Suppressor macrophage treated with lipopolysaccharide for 4 hours (primary cell): Measurements from ENCODE around the gene STUM.

Experiments
- DNase-seq: peaks from one replicate; pipeline ENCODE4 v3.0.0-alpha.2; 2020

Gene STUM

DNA sequence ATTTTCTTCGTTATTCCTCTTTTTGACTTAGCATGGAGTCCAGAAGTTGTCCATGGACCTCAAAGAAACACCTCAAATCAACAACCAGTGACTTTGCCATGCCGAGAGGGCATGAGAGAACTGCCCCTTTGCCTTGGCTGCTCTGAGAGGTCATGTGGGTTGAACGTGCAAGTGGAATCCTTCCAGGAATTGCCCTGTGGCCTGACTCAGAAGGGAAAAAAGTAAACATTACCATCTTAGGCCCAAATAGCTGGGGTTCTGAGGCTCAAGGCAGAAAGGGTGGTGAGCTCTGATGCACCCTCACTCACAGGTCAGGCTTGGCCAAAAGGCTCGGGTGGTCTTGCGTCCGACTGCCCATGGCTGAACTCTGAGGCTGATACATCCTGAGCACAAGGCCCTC lies 15.1 kb downstream of the STUM start:
- no peak for DNase-seq

DNA sequence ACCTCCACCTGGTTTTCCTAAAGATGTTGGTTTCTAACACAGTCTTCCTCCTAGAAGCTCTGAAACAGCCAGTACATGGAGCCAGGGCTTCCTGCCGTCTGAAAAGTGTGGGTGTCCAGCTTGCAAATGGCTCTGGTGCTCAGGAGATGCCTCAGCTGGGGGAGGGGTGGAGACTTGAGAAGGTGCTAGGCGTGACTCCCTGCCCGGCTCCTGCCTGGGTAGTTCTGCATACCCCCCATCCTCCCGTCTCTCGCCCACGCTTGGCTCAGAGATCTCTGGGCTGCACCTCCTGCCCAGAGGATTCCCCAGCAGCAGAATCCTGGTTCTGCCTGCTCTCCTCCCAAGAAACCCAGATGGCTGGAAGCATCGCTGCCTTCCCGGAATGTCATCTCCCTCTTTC lies 16.9 kb downstream of the STUM start:
- no peak for DNase-seq

DNA sequence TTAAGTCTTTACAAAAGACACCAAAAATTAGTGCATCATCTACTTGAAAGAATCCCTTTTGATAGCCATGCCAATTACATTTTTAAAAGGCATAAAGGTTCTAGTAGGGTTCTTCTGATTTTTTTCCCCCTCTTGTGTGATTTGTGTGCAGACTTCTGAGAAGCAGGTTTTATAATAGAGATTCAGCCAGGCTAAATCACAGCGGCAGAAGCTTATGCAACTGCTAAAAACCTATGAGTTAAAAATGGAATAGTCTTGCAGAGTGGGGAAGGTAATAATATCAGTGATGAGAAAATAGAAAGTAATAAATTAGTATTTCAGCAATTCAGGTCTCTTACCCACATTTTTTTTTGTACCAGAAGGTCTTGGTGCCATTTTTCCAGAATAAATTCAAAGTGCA lies 17.7 kb downstream of the STUM start:
- no peak for DNase-seq

DNA sequence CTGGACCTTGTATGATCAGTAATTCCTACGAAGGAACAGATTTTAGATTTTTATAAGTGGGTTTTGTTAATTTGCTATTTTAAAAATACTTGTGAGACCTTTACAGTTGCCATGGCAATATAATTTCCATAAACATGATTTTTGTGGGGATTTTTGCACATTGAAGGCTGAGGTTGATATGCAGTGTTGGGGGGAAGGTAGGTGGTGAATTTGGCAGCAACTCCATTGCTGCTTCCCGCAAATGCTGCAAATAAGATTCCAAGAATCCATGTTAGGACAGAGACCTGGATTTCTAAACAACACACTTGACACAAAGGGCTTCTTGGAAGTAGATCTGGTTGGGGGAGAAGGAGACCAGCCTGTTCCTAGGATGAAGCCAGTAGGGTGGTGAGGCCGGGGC lies 18.2 kb downstream of the STUM start:
- no peak for DNase-seq

DNA sequence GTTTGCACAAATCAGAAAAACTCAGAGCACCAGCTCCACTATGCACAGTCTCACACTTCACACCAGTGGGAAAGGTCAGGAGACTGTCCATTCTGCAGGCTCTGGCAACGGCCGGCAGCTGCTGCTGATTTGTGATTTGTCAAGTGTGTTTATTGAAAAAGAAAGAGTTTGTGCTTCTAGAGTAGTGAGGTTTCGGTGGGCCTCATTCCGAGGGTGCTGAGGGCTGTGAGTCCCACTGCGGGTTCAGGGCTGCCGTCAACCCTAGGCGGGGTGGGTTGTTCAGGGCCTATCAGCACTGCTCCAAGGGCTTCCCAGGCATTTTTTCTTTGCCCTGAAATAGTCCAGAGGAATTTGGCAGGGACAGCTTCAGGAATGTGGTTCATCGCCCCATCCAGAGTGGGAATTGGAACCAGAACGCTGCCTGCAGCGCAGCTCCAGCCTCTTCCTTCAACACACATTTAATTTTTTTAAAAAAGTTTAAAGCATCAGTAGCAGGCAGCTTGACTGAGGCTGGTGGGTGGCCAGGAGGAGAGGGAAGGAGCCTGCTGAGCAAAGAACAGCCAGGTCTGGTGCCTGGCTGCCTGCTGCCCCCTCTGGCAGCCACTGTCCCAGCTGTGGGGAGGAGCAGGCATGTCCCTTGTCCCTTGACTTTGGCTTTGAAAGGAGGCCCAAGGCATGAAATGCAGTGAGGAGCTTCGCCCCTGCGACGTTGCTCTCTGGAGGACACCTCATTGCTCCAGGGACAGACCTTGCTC lies 19.7 kb downstream of the STUM start:
- DNase-seq, result no peak

DNA sequence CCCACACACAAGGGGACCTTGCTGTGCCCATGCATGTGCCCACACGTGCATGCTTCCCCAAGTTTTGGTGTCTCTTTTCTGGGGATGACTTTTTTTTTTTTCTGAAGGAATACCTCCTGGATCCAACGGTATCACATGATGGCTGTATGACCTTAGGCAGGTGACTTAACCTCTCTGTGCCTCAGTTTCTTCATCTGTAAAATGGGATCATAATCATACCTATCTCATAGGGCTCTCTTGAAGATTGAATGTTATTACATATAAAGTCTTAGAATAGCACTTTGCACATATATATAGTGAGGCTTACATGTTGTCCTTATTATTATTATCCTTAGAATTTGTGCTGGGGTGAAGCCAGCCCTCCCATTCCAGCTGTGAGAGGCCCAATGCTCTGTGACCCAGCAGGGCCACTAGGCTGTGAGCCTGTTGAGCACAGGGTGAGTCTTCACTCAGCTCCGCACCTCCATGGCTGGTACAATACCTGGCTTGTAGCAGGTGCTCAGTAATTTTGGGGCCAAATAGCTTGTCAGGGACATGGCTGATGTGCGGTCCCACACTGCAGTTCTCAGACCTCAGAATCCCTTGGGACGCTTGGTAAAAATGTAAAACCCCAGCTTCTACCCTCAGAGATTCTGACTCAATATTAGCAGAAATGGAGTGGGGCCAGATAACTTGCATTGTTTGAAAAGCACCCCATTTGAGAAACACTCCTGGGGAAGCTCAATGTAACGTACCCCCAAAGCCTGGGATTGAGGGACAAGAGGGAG lies 20.6 kb downstream of the STUM start:
- no peak for DNase-seq

DNA sequence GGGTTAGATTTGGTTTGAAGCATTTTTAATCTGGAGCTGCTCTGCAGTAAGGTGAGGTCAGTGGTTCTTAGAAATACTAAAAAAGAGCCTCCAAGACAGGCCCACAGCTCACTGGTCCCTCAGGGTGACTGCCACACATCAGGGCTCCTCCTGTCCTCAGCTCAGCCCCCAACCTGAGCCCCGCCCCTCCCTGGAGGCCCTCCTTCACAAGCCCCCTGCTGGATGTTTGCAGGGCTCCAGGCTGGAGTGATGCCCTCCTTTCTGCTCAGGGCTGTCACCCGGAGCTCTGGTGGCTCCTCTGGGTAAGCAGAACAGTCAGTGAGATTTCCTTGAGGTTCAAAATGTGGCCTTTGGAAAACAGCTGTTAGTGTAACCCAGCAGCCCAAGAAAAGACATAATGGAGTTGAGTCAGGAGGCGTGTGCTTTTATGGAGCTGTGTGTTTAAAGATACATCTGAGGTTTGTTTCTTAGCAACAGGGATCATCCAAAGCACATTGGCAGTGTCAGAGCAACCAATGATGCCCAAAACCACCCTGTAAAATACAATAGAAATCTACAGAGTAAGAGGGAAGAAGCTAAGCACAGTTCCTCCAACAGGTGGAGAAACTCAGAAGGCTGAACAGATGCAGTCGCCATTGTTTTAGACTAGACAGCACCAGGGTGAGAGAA lies 21.4 kb downstream of the STUM start:
- no peak for DNase-seq

DNA sequence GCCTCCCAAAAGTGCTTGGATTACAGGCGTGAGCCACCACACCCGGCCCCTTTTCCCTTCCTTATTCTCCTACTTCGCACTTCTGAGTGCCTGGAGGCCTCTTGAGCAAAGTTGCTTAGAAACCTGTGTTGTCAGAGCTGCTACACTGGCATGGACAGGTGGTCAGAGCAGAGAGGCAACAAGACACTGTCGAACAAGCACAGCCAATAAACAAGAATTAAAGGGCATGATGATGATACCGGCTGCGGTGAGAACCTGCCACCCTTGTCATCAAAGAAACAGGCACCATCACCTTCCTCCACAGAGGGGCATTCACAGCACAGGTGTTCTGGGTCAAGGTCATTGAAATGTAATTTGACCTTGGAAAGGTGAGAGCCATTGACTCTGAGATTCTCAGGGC lies 23.3 kb downstream of the STUM start:
- DNase-seq, result no peak

DNA sequence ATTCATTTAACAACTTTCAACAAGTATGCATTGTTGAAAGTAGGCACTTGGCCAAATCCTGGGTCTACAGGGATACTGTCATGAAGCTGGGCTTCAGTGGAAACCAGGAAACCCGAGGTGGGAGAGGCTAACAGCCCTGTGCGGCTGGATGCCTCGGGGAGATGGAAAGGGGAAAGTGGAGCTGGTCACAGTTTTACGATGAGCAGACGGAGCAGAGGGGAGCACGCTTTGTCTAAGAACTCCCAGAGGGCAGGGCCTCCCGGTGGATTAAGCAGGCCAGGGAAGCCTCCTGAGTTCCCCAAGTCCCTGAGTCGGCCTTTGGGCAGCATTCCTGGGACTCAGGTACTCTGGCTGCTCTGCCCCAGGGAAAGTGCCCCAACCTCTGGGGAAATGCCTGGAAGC lies 23.8 kb downstream of the STUM start:
- no peak for DNase-seq

DNA sequence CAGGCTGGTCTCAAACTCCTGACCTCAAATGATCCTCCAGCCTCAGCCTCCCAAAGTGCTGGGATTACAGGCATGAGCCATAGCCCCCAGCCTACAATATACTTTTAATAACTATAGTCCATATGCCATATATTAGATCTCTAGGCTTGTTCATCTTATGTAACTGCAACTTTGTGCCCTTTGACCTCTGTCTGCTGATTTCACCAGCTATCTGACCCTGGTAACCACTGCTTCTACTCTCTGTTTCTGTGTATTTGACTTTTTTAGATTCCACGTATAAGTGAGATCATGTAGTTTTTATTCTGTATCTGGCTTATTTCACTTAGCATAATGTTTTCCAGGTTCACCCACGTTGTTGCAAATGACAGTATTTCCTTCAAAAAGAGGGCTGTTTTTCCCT lies 25.5 kb downstream of the STUM start:
- no peak for DNase-seq

DNA sequence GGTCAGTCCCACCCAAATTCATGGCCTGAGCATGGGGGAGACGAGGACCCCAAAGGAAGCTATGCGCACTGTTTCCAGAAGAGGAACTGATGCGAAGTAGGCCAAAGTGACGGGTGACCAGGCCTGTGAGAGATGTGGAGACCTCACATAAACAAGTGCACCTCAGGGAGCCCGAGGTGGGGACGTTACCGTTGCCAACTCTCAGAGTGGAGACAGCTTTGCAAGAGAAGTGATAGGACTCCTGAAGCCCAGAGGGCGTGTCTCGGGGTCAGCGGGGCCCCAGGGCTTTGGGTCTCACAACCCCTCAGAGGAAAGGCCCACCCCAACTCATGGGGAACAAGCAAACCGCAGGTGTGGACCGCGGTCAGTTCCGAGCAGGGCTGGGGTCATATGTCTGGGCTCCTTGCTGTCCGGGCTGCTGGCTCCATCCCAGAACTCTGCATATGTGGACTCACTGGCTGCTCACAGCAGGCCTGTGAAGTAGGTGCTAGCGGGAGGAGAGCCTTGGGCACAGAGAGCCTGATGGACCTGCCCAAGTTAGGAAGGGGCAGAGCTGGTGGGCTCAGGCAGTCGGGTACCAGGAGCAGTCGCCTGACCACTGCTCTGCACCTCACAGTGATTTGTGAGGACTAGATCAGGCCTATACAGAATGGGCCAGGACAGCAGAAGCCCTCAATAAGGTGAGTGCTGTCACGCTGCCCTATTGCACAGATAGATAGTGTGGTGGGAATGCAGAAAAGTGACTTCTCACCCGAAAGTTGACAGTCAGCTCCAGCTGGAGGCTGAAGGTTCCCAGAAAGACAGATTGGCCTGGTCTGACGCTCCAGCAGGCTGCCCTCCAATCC lies 26.2 kb downstream of the STUM start:
- DNase-seq, result no peak

DNA sequence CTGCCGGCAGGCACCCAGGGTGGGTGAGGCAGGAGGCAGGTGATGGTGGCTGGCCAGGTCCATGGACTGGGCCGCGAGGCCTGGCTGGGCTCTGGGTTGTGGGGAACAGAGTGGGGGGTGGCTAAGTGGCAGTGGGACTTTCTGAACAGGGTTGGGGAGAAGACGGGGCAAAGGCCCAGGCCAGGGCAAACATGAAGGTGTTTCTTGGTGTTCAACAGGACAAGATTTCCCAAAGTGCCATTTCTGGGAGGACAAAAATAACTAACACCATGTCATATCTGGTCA lies 26.8 kb downstream of the STUM start:
- DNase-seq, result no peak

DNA sequence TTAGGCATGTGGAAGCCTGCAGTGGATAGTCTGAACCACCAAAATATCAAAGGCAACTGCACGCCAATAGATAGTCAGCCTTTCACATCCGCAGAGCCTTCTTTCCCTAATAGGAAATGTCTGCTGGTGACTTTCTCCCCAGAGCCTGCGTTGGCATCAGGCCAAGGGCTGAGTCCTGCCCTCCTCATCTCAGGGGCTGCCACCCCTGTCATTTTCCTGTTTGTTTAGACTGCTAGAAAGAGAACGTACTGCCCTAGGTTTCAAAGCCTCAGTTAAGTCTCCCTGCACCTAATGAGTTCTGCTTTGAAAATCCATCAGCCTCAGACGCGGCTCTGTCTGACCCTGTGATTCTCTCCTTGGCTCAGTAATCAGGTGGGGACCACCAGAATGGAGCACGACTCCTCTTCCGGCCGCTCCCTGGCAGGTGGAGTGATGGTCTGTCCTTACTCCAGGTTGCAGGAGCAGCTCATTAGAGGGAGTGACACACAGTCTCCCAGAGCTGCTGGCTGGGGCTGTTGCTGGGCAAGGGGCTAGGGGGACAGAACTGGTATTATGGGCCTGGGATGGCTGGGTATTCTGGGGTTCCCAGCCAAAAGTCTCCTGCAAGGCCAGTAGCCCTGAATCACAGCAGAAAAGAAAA lies 27.3 kb downstream of the STUM start:
- DNase-seq, result no peak

DNA sequence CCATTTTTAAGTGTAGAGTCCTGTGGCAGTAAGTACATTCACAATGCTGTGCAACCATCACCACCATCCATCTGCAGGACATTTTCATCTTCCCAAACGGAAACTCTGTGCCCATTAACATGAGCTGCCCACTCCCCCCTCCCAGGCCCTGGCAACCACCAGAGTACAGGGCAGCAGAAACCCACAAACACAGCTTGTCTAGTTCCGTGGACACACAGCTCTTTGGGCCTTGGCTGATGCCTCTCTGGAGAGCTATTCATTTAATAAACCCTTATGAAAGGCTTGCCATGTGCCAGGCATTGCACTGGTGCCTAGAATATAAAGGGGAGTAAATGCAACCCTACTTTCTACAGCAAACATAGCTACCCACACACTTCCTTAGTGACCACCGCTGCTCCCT lies 28.0 kb downstream of the STUM start:
- no peak for DNase-seq

DNA sequence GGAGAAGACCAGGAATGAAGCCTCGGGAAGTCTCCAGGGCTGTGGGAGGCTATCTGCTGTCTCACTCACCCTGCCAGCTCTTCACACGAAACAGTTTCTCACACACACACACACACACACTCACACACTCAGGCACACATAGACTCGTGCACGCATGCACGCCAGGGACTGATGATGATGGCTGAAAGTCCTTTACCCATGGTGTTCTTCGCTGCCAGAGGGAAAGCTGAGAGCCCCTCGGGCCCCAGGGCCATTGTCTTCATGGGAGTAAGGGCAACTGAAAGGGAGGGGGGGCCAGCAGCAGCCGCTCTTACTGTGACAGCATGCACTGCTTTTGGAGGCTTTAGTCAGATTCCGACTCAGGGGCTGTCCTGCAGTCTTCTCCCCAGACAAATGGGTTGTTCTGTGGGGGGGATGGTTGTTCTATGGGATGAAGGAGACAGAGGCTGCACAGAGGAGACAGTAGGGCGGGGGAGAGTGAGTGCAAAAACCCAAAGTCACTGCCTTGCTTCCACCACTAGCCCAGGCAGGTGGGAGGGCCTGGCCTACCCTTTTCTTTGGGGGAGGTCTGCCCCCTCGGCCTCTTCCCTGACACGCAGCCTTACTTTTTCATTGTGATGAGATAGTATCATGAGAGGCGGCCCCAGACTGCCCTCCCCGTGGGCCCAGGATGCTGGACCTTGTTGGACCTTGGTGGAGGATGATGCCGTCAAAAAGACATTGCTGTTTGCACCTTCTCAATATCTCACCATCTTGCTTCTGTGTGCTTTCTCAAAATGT lies 29.0 kb downstream of the STUM start:
- no peak for DNase-seq

DNA sequence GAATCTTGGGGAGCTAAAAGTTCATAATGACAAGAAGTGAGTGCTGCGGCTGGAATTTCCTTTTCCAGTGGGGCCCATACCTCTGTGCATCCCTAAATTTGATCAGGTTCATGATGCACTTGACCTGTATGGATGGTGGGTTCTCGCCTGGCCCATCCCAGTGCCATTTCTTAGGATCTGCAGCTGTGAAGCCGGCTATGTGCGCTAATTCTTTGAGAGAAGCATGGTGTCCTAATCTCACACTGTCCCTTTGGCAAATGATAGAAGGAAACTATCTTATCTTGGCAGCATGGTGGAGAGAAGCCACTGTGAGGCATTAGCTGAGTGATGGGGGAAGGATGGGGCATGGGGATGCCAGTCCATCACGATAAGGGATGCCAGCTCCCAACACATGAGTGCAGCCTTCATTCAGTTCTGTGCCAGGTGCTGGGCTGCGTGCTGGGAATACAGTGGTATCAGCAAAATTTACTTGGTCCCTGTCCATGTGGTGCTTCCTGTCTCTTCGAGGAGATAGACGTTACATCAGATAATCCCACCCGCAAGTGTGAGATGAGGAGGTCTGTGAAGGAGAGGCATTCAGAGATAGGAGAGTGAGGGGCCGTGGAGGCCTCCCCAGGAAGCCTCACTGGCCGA lies 30.5 kb downstream of the STUM start:
- no peak for DNase-seq

DNA sequence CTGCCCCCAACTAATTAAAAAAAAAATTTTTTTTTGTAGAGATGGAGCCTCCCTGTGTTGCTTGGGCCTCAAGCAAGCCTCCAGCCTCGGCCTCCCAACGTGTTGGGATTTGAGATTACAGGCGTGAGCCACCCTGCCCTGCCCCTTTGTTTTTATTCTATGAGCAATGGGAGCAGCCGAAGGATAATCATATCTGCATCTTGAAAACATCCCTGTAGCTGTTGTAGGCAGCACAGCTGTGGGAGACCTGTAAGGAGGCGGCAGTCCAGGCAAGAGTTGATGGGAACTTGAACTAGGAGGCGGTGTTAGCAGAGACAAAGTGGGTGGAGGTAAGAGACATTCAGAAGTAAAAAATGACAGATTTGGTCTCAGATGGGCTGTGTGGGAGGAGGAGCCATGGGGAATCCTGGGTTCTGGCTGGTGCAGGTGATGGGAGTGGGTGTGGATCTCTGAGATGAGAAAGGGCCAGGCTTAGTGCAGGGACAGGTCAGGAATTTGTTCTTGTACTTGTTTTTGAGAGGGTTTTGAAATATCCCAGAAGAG lies 31.3 kb downstream of the STUM start:
- no peak for DNase-seq

DNA sequence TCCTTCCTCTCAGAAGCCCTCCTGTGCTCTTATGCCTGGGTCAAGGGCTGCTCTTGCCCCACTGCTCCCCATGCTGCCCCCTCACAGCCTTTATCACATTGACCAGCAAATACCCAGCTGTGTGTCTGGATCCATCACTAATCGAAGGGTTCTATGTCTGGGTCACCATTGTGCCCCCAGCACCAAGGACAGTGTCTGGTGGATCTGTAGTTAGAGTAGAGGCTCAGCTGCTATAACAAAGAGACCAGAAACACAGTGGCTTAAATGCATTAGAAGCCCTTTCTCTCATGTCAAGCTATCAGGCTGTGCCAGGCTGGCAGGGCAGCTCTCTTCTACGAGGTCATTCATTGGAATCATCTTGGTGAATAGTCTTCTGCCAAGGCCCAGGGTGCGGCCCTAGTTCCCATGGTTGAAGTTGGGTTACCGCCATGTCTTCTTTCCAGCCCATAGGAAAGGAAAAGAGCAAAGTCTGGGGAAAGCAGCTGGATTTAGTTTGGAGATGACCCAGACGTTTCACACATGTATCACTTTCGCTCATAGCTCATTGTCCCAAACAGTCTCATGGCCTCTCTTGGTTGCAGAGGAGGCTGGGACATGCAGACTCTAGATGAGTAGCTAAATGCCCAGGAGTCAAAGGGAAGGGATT lies 32.2 kb downstream of the STUM start:
- DNase-seq, result no peak

DNA sequence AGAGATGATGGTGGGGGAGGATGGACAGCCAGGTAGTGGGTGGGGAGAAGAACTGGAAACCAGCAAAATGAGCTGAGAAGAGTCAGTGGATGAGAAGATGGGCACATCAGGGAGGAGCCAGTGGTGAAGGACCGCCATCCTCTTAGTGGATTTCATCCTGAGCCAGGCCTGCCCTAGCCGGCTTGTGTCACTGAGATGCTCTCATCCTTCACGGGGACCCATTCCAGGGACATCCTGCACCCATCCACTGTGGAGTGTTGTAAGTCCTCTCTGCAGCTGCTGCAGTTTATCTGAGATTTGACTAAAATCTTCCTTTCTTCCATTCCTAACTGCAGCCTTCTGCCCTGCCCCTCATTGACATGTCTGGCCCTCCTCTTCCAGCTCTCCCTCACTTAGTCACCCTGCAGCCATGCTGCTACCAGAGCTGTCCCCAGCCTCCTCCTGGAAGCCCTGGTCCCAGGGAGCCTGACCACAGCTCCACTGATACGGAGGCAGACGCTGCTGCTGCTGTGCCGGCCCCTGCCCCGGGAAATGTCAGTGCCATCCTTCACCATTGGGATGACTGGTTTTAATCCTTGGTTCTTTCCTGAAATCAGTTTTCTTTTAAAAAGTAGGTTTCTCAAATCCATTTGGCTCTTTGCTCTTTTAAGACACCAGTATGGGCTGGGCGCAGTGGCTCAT lies 33.2 kb downstream of the STUM start:
- DNase-seq, result no peak

DNA sequence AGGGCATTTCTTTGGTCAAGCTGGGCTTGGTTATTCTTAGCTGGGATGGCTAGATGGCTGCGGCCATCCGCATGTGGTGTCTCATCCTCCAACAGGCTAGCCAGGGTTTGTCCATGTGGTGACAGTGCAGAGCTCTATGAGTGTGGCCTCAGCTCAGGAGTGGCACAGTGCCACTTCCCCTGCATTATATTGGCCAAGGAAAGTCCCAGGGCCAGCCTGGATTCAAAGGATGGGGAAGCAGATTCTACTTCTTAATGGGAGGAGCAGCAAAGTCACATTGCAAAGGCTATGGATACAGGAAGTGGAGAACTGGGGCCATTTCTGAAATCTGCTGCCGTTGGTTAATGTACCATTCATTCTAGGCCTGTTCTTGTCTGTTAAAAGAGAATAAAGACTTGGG lies 34.4 kb downstream of the STUM start:
- peak; percentile 57 for DNase-seq
